Epithelial cell of proximal tubule (primary cell): ENCODE data around the gene FBXW9. TPM values are rescaled to one million over a fixed set of nuclear protein-coding genes. Genes with fewer than 3 reads are reported as not detected.
"Not testable (repeated sequence)": the region's sequence is repeated elsewhere in the genome, so short reads cannot be mapped to it uniquely, and the experiment has no call there.

ENCODE experiments used
- DNase-seq: peaks from one replicate; pipeline ENCODE4 v3.0.0-alpha.2; 2011; ENCODE audit warnings: low read depth
- H3K4me3 ChIP-seq: 2 replicates; pipeline ENCODE4 v1.5.1; 2011; ENCODE audit warnings: low read depth, mild to moderate bottlenecking, low read length
- total RNA-seq: library from RNA; depleted of rRNA; stranded (reverse); fragments of >200 nt; gene quantifications from 2 replicates; pipeline ENCODE4 v1.2.3, GENCODE V29; 2015
- TF ChIP-seq, protein P1 (sequence below): conservative IDR thresholded peaks from 2 replicates; pipeline ENCODE4 v1.5.1; 2012; ENCODE audit warnings: low read depth, mild to moderate bottlenecking, low read length

Gene FBXW9
- total RNA-seq, 1 donor from 2014 or later, result 18.5 TPM

GRCh38 chr19:12731337-12731736, 34.9 kb upstream of the FBXW9 start:
- no peak overlapping the region for H3K4me3 ChIP-seq
- DNase-seq, result no peak
- TF ChIP-seq, protein P1, sequence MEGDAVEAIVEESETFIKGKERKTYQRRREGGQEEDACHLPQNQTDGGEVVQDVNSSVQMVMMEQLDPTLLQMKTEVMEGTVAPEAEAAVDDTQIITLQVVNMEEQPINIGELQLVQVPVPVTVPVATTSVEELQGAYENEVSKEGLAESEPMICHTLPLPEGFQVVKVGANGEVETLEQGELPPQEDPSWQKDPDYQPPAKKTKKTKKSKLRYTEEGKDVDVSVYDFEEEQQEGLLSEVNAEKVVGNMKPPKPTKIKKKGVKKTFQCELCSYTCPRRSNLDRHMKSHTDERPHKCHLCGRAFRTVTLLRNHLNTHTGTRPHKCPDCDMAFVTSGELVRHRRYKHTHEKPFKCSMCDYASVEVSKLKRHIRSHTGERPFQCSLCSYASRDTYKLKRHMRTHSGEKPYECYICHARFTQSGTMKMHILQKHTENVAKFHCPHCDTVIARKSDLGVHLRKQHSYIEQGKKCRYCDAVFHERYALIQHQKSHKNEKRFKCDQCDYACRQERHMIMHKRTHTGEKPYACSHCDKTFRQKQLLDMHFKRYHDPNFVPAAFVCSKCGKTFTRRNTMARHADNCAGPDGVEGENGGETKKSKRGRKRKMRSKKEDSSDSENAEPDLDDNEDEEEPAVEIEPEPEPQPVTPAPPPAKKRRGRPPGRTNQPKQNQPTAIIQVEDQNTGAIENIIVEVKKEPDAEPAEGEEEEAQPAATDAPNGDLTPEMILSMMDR, result no peak

- no peak overlapping the region for H3K4me3 ChIP-seq
- DNase-seq, result no peak
- TF ChIP-seq, protein P1, result no peak
Measured at GRCh38 chr19:12730064-12730463, 33.6 kb upstream of the FBXW9 start.

DNA sequence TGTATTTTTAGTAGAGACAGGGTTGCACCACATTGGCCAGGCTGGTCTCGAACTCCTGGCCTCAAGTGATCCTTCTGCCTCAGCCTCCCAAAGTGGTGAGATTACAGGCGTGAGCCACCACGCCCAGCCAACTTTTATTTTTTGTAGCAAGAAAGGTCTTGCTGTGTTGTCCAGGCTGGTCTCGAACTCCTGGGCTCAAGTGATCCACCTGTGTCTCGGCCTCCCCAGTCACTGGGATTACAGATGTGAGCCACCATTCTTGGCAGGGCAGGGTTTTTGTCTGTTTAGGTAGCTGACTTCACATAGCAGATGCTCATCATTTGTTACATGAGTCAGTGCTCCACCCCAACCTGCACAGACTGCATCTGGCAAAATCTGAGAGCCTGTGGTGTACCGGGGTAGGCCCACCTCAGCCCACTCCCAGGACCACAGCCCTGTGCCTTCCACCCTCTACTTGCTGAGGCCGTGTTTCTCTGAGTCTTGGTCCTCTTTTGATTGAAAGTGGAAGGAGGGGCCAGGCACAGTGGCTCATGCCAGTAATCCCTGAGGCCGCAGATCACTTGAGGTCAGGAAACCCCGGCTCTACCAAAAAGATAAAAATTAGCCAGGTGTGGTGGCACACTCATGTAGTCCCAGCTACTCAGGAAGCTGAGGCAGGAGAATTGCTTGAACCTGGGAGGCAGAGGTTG, 31.5 kb upstream of the FBXW9 start:
- TF ChIP-seq, protein P1, result no peak

GRCh38 chr19:12726988-12727316, 30.5 kb upstream of the FBXW9 start:
- TF ChIP-seq, protein P1, result no peak
- DNase-seq, result no peak
- no peak overlapping the region for H3K4me3 ChIP-seq

More for the DNA sequence above, 31.5 kb upstream of the FBXW9 start:
- DNase-seq, result no peak
- no peak overlapping the region for H3K4me3 ChIP-seq

- H3K4me3 ChIP-seq, DNase-seq: not testable (repeated sequence)
Measured at GRCh38 chr19:12725612-12726011, 29.2 kb upstream of the FBXW9 start.

GRCh38 chr19:12723641-12724426, 27.4 kb upstream of the FBXW9 start, which contains the start of gene TNPO2:
Gene TNPO2 (minus strand): TSS chr19:12723932. CDS start chr19:12720977, 2,955 bp downstream.
- H3K4me3 ChIP-seq, result peak within 1 kb of the TSS; percentile 87
- TF ChIP-seq, protein P1, result no peak
- DNase-seq, result no peak

GRCh38 chr19:12723381-12723640, 26.9 kb upstream of the FBXW9 start:
- DNase-seq, result no peak
- peak overlapping the region; percentile 87 for H3K4me3 ChIP-seq
- TF ChIP-seq, protein P1, result no peak
